Activated naive CD4-positive, alpha-beta T cell treated with anti-CD3 and anti-CD28 coated beads, Interleukin-2, amount 50 U/mL, for 16 hours (primary cell): Measurements from ENCODE around the gene GNPNAT1.

Experiments
- DNase-seq: peaks from one replicate; pipeline ENCODE4 v3.0.0-alpha.2; 2020

Gene GNPNAT1

GRCh38 chr14:52791223-52792096 is at the start of gene GNPNAT1:
Gene GNPNAT1 (minus strand): TSS chr14:52791607. CDS start chr14:52784650, 6,957 bp downstream.
- DNase-seq: peak; percentile 85

DNA sequence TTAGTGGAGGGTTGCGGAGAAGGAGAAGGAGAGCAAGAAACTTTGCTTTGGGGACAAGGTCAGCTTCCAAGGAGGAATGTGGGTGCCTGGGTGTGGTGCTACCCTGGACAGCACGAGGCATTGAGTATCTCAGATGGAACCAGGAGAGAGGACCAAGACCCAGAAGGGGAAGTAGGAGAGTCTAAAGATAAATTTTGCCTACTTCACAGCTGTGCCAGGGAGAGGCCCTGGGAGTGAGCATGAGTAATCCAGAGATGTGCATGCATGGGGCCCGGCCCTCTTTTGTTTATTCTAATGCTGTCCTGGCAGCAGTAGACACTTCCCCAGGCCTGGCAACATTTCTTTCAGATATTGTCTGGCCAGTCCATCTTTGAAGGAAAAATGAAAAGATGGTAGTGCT is 49.5 kb upstream of the GNPNAT1 start:
- no peak for DNase-seq

DNA sequence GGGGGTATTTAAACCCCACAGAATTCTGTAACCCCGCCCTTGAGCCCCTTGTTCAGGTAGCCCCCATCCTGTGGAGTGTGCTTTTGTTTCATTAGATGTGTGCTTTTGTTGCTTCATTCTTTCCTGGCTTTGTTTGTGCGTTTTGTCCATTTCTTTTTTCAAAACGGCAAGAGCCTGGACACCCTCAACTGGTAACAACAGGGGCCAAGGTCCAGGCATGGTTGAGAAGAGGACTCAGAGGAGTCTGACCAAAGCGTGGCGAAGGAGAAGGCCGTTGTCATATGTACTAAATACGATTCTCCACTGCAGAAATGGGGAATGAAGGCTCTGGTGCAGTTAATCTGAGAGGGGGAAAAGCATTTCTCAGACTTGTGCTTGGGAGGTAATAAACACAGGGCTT is 46.0 kb upstream of the GNPNAT1 start:
- DNase-seq: no peak

DNA sequence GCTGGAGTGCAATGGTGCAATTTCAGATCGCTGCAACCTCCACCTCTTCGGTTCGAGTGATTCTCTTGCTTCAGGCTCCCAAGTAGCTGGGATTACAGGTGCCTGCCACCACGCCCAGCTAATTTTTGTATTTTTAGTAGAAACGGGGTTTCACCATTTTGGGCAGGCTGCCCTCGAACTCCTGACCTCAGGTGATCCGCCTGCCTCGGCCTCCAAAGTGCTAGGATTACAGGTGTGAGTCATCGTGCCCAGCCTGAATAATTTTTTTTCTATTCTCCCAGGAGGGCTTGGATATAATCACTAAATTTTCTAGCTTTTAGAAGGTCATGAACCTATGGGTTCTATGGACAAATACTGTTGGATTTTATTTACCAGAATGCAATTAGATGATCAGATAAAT is 44.7 kb upstream of the GNPNAT1 start:
- DNase-seq: no peak

DNA sequence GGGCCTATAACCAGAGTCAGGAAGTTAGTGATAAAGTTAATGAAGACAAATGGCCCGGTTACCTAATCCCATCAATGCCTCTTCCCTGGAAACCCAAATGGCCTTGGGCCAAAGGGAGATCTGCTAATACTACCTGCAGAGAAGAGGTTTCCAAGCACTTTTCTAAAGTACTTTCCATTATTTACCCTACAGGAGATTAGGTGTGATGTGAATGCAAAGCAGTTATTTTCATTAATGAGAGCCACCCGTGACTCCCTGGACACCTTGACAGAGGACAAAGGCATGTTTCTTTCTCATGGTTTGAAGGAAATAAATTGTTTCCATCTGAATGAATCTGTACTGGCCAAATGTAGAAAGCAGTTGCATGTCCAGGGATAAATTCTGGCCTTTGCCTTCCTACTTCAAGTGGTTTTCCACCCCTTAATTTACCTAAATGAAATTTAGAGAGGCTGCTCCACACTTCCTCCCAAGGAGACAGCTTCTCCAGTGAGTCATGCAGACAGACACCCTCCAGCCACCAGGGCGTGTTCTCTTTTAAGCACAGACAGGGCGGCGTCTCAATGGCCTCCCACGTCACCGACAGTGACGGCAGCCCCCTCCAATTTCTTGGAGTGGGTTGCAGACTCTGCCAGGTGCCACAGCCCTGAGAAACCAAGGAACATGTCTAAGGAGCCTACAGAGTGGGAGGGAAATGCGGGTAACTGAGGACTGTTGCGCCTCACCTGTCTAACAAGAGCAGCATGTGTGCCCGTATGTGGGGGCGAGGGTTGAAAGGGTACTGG is 43.9 kb upstream of the GNPNAT1 start:
- no peak for DNase-seq

DNA sequence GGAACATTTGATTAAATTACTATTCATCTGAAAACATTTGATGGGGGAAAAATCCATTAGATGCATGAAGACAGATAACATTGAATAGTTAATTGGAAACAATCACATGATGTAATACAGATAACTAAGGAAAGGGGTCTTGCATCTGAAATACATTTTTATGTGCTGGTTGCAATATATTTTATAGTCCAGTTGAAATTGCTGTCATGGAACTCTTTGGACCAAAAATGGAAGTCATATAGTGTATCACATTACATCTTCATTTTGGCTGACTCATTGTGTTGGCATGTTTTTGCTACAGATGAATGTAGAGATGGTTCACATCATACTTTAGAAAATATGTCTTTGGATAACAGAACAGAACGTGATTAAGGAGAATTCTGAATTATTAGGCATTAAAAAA is 43.0 kb upstream of the GNPNAT1 start:
- DNase-seq: no peak

DNA sequence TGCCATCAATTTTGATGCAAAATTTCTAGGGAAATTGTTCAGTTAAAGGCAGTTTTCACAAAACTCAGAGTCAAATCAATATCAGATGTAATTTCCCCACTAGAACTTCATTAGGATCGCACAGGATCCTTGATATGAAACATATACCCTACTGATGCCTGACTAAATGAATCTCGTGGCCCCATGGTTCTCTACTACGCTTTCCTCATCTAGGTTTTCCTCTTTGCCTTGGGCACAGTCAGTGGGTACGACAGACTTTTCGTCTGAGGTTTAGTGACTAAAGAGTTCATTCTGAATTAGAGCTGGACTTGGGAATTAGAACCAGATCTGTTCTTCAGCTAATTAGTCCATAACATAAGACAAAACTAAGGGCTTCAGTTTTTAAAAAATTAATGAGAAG is 42.5 kb upstream of the GNPNAT1 start:
- DNase-seq: no peak

GRCh38 chr14:52829527-52830185 is 38.2 kb upstream of the GNPNAT1 start:
- no peak for DNase-seq

DNA sequence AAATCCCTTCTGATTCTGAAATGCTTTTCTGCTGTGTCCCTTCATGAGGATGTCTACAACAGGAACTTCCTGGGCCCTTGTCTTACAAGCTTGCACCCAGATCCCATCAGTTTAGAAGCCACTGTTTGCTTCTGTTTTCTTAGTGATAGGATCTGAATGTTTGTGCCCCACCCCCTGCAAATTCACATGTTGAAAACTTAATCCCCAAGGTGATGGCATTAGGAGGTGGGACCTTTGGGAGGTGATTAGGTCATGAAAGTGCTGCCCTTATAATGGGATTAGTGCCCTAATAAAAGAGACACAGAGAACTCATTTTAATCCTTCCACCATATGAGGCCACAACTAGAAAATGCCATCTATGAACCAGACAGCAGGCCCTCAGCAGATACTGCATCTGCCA is 36.0 kb upstream of the GNPNAT1 start:
- DNase-seq: no peak

DNA sequence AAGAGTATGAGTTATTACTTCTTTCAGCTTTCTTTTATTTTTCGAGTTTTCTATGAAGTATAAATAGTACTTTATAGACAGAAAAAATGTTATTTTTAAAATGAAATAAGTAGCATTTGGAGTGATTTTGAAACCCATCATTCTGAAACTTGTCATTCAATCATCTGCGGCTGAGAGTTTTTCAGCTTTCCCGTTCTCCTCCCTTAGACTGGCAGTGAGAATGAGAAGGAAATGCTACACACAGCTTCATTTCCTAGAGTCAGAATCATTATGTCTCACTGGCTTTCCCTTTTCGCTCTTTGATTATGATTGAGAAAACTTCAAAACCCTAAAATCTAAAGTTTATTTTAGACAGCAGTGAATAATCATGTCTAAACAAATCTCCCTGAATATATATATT is 33.7 kb upstream of the GNPNAT1 start:
- DNase-seq: no peak

GRCh38 chr14:52824462-52824861 is 33.1 kb upstream of the GNPNAT1 start:
- no peak for DNase-seq

- DNase-seq: no peak
These were observed 30.4 kb upstream of the GNPNAT1 start for GRCh38 chr14:52821805-52822250.

DNA sequence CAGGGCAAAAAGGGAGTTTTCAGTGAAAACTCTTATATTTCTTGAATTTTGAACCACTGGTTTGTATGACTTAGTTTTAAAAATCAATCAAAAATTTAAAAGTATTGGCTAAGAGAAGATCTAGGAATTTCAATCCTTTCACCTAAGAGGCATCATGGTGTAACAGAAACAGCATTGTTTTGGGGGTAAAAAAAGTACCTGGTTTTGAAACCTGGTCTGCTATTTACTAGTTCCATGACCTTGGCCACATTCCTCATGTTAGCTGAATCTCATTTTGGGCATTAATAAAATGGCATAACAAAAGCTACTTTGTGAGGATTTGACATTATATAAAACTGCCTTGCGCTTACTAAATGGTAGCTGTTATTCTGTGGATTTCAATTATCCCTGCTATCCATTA is 16.7 kb upstream of the GNPNAT1 start:
- no peak for DNase-seq

DNA sequence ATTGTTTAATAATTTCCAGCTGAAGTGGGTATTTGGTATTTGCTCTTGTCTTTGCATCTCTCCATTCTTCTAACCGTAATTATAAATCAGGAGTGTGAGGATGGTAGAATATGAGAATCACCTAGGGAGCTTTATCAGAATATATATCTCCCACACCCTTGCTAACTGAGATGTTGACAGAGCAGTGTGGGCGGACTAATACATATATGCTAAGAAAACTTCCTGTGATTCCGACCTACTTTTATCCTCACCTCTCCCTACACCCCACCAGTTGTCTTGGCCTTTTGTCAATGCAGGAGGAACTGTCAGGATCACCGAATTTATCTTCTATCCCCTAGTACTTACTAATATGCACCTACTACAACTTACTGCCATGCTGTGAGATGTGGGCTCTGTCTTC is 14.7 kb upstream of the GNPNAT1 start:
- no peak for DNase-seq

DNA sequence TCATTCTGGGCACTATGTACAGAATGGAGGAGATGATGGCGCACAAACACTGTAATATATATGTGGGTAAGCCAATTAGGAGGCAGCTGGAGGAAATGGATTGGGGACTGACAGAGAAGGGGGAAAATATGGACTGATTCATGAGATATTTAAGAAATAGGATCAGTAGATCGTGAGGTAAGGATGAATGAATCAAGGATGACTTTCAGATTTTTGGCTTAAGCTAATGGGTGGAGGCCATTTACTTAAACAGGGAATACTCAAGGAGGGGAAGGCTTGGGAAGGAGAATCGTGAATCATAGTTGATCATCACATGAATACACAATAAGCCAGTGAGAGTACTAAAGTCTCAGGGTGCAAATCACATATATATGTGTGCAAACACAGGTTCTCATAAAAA is 11.2 kb upstream of the GNPNAT1 start:
- DNase-seq: no peak

GRCh38 chr14:52801014-52801712 is 9.8 kb upstream of the GNPNAT1 start:
- no peak for DNase-seq

GRCh38 chr14:52798826-52799225 is 7.4 kb upstream of the GNPNAT1 start:
- DNase-seq: no peak

DNA sequence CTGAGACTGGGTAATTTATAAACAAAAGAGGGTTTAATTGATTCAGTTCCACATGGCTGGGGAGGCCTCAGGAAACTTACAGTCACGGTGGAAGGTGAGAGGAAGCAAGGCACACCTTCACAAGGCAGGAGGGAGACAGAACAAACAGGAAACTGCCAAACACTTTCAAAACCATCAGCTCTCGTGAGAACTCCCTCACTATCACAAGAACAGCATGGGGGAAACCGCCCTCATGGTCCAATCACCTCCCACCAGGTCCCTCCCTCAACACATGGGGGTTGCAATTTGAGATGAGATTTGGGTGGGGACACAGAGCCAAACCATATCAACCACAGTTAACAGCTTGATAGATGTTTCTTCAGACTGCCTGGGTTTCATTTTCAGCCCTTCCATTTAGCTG is 6.2 kb upstream of the GNPNAT1 start:
- DNase-seq: no peak

DNA sequence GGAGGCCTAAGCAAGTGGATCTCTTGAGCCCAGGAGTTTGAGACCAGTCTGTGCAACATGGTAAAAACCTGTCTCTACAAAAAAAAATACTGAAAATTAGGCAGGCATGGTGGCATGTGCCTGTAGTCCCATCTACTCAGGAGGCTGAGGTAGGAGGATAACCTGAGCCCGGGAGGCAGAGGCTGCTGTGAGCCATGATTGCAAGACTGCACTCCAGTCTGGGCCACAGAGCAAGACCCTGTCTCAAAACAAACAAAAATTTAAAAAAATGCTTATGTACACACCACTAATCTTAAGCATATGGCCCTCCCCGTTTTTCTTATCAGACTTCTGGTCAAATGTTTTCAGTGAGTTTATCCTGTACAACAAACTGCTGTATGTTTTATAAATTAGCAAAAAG is 1.7 kb upstream of the GNPNAT1 start:
- no peak for DNase-seq

DNA sequence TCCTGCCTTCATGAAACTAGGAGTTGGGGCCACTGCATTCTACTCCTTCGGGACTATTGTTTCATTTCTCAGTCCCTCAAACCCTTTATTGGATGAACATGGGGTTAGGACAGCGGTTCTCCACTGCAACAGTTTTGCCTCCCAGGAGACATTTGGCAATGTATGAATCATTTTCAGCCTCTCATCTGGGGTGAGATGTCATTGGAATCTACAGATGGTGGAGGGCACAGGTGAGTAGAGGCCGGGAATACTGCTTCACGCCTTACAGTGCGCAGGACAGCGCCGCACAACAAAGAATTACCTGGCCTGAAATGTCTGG is 649 bp upstream of the GNPNAT1 start:
- DNase-seq: no peak

DNA sequence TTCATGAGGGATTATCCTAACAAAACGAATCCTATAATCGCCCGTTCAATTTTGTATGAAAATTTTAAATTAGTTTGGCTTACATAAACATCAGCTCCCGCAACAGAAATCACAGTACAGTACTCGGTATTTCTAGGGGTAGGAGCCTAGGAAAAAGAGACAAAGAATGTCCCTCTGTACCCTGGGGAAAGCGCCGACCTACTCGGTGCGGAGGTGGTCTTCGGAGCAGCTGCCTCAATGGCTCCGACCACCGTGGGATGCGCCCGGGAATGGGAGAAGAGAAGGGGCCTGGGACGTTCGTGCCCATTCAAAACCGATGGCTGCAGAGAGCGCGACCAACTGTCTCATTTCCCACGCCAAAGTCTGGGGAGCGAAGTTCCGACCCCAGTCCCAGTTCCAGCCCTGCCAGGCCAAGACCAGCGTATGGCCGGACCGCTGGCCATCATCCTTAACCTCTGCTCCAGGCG is 618 bp downstream of the GNPNAT1 start:
- DNase-seq: no peak

DNA sequence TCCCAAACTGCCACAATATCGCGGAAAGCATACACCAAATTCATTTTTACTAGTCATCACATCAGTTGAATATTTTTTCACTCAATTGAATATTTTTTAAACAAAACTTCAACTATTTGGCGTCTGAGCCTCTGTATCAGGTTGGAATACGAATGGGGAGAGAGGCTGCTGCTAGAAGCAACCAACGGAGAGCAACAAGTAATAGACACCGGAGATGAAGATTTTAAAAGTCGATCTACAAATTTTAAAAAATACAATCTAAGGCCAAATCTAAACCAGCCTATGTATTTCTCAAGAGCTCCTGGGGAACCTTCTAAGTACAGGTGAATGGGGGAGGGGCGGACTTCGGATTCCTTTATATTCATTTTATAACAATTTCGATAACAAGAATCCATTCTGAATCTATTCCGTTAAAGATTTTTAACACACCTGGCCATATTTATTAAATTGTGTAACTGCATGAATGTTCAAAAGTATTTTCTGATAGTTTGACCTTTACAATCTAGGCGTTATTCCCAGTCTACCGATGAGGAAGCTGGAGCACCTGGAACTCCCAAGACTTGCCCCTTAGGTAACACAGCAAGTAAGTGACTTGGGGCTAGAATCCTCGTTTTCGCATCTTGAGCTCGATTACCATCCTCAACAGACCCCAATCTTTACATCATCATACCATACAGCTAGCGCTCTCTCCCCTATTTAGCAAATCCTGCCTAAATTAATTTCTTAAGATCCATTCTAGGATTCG is 1.2 kb downstream of the GNPNAT1 start:
- no peak for DNase-seq
